HG03103 (cell line): ENCODE data around the gene NDC80.

Experiments
- ATAC-seq: cut with Tn5 transposase; IDR thresholded peaks from one replicate; pipeline ENCODE4 v1.9.1; 2021; ENCODE audit warnings: low read depth; ENCODE audit not compliant: unreplicated experiment

The NDC80 gene

DNA sequence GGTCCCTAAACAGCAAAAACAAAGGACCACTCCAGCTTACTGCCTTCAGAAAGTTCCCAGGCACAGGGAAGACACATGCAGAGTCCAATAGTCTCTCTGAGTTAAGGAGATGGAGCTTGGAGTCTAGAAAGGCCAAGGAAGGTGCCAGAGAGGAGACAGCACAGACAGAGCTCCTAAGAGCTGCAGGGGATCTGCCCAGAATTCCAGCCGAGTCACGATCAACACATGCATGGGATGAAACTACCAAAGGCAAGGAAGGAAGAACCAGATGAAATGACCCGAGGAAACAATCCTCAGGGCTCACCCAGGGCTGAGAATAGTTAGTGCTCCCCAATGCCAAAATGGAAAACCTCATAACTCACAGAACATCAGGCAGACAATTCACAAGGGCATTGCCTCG is 15.5 kb upstream of the NDC80 start:
- ATAC-seq, result no peak

DNA sequence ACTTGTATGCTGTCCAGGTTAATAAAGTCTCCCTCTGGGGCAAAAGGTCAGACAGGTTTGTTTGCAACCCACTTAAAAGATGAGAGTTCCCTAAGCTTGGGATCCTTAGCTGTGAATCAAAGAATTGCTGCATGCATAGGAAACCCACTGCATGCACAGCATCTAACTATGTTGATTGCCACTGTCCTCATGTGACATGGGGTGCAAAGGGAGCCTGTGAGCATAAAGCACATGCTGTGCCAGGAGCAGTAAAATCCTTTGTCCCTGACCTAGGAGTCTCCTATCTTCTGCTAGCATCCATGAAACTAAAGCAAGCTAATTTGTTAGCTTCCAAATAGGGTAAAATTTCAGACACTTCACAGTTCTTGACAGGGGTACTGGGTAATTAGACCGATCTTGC is 13.8 kb upstream of the NDC80 start:
- no peak for ATAC-seq

DNA sequence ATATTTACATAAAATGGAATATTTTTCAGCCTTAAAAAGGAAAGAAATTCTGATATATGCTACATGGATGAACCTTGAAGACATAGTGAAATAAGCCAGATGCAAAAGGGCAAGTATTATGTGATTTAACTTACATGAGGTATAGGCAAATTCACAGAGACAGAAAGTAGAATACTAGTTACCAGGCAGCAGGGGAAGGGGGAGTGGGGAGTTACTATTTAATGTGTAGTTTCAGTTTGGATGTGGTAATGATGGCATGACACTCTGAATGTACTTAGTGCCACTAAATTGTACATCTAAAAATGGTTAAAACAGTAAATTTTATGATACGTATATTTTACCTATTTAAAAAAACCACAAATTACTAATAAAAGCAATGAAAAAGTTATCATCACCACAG is 12.1 kb upstream of the NDC80 start:
- ATAC-seq, result no peak

DNA sequence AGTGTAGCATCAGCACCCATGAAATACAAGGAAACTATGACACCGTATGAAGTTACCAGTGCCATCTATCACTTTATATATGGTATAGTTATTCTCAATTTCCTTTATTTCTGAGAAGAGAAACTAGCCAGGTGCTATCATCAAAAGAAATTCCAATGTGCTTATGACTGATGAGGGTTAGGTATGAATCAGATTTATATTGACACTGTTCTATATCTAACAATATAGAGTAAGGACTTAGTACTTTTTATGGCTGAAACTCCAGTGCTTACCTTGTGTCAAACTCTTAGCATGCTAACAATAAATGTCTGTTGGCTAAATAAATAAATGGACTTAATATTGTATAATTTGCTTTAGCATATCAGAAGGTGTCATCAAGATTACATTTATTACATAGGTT is 7.0 kb upstream of the NDC80 start:
- no peak for ATAC-seq

DNA sequence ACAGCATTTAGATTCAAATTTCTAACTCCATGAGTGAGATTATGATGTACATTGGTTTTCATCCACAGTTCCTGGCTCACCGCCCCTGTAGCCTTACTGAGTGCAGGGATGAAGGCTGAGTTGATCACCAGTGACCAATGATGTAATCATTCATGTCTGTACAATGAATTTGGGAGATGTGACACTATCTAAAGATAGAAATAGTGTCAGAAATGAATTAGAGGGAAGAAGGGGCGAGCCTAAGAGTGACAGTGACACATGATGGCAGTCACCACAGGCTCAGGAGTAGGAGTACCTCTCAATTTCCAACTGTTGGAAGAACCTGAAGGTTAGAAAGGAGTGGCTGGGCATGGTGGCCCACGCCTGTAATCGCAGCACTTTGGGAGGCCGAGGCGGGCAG is 3.2 kb upstream of the NDC80 start:
- no peak for ATAC-seq

DNA sequence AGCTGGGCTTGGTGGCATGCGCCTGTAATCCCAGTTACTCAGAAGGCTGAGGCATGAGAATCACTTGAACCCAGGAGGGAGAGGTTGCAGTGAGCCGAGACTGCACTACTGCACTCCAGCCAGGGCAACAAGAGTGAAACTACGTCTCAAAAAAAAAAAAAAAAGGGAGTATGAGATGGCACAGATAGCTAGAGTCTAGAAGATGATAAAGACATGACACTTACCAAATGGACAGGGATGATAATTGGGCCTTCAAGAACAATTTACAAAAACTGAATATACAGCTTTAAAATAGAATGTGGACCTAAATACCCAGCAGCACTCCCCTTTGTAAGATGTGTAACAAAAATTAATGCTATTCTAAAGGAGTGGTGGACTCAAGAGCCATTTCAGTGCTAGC is 2.8 kb upstream of the NDC80 start:
- ATAC-seq, result no peak

DNA sequence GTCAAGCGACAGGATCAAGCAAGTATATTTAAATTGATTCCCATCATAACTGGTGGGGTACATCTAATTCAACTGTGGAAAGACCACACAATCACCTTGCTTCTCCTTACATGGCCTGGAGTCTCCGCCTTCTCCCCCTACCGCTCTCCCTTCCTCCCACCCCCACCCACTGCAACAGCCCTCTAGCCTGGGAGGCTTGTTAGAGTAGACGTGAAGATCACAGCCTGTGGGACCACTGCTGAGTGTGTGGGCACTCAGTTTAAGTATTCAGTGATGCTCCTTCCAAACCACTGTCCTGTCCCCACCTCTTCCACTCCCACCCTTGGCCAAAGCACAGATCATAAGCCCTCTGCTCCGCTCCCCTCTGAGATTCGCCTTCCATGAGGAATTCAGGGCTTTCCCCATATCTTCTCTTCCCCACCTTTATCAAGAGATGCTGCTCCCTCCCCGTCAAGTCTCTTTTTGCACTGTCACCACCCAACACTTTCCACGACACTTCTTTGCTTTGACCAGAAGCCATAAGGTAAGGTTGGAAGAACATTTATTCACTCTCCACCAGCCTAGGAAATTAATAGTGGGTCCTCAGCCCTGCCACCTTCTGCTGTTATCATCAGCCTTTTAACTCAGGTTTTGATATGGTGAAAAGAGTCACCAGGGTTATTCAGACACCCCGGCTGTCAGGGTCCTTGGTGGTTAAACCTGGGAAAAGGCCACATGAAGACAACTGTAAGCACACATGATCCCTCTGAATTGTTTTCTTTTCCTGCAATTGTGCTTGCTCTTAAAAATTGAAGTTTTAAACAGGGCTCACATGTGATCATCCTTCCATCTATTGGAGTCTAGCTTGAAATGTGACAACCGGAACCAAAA is 1.8 kb upstream of the NDC80 start:
- ATAC-seq, result no peak

DNA sequence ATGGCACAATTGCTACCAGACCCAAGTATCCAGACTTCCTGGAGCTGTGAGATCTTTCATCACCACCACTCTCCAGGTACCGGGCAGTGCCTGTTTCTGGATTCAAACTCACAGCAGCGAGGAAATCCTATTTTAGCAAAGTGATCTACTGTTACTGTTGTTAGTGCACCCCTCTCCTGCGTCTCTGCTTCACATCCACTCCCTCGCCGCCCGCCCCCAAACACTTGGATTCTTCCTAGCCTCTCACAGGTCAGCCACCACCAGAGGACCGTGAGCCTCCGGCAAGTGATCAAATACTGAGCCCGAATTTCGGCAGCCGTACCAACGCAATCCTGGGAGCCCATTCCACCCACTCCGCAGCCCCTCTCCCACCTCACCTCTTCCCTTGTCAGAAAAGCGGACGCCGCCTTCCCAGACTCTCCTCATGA is 571 bp upstream of the NDC80 start:
- peak; percentile 40 for ATAC-seq

DNA sequence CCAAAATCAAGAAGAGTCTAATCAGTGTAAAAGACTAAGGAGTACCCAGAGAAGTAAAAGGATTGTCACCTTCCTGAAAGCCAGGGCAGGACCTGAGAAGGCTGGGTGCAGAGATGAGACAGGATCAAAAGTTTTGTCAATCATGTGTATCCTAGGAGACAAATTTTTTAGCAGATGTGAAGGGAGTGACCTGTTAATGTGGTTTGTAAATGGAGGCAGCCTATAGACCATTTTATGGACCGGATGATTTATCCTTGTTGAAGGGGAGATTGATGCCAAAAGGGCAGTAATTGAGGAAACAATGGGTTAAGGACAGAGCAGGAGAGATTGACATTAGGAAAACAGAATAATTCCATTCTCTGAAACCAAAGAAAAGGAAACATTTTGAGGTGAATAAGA is 813 bp downstream of the NDC80 start:
- ATAC-seq, result peak; percentile 12

DNA sequence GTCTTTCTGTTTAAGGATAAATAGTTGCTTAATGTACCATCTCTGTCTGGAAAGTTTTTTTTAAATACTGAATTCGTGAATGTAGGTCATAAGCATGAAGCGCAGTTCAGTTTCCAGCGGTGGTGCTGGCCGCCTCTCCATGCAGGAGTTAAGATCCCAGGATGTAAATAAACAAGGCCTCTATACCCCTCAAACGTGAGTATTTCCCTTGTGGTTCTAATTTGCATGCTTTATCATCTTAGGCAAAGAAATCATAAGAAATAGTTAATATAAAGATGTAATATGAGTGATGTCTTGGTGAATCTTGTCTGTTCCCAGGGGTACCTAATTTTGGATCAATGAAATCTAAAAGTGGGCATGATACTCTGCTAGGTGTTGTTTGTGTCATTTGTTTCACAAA is 1.5 kb downstream of the NDC80 start:
- ATAC-seq, result no peak

DNA sequence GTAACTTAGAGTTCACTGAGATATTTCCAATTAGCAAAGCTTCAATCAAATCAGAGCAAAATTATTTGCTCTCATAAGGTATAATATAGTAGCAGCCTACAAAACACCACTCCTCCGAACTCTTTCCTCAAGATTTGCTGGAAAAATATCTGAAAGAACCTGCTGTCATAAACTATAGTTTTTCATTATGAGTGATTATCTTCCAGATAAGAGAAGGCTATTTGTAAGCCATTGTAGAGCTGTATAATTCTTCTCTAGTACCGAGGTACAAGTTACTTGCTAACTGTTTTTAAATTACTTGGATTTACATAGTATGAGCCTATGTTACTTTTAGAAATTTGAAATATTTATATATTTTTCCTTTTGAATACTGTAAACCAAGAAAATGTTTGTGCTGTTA is 2.1 kb downstream of the NDC80 start:
- no peak for ATAC-seq

DNA sequence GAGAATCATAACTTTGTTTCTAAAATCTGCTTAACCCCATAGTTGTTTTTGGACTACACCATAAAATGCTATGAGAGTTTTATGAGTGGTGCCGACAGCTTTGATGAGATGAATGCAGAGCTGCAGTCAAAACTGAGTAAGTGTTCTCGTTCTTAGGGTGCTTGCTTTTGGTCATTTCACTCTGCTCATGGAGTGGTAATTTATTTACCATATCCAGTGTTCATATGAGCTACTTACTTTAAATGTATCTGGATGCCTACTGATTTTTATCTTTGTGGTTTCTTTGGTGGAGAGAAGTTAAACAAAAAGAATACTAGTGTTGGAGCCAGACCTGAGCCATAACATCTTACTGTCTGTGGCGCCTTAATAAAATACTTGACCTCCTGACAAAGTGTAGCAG is 16.4 kb downstream of the NDC80 start:
- ATAC-seq, result no peak

DNA sequence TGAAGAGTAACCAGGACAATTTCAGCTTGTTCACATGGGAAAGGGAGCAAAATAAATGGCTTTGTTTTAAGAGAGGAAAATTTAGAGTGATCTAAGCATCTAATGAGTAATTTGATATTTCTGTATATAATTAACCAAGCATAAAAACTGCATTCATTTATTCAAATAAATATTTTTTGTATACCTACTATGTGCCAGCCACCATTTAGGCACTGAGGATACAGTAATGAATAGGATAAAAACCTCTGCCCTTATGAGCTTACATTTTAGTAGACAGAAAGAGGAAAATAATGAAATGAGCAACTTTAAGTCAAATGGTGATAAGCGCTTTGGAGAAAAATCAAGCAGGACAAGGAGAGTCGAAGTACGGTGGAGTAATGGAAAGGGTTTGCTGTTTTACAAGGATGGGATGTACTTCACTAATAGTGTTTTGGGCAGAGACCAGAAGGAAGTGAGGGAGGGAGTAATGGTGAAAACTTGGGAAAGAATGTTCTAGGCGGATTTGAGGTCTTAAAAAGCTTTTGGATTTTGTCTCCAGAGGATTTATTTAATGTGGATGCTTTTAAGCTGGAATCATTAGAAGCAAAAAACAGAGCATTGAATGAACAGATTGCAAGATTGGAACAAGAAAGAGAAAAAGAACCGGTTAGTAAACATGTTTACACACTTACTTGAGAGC is 17.4 kb downstream of the NDC80 start:
- no peak for ATAC-seq

DNA sequence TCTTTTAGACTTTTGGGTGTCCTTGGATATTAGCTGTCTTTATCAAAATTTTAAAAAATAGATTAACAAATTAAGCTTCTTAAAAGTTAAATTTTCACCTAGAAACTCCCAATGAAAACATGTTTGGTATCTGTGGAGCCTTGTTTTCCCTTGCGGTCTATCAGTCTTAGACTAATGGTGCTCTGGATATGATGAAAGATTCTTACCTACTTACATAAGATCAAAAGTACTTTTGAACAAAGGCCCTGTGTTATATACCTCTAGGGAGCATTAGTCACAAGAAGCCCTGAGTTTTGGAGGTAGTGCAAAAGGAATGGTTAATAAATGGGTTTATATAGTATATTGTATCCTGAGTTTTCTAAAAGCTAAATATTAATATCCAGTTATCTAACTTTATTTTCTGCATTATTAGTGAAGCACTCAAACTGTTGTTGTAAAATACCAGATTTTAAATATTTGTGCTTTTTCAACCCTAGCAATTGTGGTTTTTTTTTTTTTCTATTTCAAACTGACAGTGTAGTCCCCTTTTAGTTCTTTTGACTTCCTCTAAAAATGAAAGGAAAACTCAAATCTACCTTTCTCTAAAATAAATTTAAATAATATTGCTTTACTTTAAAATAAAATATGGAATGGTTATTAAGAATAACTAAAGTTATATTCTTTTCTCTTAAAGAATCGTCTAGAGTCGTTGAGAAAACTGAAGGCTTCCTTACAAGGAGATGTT is 18.1 kb downstream of the NDC80 start:
- no peak for ATAC-seq

DNA sequence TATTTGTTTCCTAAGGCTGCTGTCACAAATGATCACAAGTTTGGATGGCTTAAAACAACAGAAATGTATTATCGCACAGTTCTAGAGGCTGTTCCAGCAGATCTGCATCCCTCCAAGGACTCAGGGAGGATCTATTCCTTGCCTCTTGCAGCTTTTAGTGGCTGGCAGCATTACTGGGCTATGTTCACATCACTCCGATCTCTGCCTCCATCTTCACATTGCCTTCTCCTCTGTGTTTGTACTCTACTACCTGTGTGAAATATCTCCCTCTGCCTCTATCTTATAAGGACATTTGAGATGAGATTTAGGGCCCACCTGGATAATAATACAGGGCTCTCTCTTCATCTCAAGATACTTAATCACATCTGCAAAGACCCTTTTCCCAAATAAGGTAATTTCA is 18.9 kb downstream of the NDC80 start:
- no peak for ATAC-seq

DNA sequence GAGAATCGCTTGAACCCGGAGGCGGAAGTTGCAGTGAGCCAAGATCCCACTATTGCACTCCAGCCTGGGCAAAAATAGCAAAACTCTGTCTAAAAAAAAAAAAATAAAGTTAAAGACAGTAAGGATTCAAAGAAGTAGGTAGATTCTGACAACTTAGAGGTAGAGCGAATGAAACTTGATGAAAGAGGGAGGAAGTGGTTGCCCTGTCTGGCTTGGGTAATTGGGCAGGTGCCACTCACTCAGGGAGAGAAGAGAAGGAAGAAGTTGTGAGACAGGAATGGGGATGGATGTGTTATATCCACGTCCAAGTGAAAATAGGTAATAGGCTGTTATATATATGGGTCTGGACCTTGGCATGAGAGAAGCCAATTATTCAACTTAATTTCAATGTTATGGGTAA is 26.3 kb downstream of the NDC80 start:
- ATAC-seq, result no peak

DNA sequence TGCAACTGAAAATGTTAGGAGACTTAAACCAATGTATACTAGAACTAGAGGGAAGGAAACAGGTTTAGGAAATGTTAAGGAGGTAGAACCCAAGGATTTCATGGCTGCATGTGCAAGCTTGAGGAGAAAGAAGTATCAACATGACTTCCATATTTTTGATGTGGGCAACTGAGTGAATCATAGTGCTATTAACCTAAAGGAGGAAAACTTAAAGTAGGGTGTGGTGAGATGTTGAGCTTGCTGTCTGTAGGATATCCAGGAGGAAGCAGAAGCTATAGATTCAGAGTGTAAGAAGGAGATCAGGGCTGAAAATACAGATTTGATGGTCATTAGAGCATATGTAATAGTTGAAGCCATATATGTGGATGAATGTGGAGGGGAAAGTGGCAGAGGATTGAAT is 31.5 kb downstream of the NDC80 start:
- no peak for ATAC-seq

DNA sequence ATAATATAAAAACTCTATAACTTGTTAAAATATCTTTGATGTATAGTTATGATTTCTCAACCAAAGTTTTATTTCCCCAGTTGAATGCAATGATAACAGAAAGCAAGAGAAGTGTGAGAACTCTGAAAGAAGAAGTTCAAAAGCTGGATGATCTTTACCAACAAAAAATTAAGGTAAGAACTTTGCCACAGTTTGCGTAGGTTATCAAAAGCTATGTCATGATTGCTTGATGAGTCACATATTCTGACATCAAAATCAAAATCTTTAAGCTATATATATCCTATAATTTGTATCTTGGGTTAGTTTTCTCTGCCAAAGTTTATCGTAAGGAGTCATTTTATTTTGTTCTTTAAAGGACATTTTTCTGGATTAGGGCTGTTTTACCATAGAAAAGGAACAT is 35.0 kb downstream of the NDC80 start:
- no peak for ATAC-seq

DNA sequence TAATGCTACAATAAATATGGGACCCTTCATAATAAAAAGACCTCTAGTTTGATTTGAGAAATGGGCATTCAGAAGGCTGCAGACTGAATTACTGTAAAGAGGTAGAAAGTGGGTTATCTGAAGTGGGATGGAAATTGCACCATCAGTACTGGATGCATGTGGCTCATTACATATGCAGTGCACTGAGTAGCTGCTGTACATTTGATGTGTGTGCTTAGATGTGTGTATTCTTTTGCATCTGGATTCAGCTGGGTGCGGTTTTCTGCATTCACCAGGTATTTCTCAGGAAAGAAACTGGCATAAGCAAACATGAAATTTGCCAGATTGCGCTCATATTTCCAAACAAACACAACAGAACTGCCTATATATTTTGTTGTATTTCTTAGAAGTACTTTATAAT is 38.2 kb downstream of the NDC80 start:
- ATAC-seq, result no peak

DNA sequence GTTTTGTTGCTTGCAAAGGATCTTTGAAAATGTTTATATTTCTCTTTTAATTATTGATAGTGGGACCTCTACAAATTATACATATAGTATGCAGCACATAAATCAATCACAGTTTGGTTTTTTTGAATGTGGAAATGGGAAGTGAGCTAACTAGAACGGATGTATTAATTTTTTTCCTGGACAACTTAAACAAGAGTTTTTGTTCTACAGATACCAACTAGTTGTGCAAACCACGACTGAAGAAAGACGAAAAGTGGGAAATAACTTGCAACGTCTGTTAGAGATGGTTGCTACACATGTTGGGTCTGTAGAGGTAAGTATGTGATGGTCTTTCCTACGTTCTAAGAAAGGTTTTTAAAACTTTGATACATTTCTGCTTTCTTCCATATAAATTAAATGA is 39.2 kb downstream of the NDC80 start:
- no peak for ATAC-seq

DNA sequence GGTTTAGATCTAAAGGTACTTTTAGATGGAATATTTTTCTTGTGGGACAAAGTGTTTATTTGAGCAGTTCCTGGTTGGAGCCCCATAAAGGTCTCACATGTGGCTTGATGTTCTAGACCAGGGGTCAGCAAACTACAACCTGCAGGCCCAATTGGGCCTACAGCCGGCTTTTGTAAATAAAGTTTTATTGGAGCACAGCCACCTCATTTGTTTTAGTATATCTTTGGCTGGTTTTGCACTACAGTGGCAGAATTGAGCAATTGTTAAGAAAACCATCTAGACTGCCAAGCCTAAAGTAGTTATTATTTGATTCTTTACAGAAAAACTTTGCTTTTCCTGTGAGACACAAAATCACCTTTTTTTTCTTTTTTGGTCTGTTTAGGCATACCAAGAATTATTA is 41.6 kb downstream of the NDC80 start:
- ATAC-seq, result no peak
